CD4-positive, alpha-beta T cell (primary cell): ENCODE data around the gene SERTM1. TPM values are rescaled to one million over a fixed set of nuclear protein-coding genes. Genes with fewer than 3 reads are reported as not detected.

Experiments
- ATAC-seq: fragments of 200-7000 bp; cut with Tn5 transposase; one replicate; pipeline ENCODE4 v1.10.0; 2022; ENCODE audit warnings: mild to moderate bottlenecking; ENCODE audit not compliant: poor library complexity
- CTCF ChIA-PET: fragments of 350-600 bp; sonication (Branson Sonifier 250); formaldehyde crosslinking; loops from one replicate; lab custom pipeline; 2021; ENCODE audit warnings: antibody characterized with exemption, inconsistent platforms; lab: Charles Lee
- POLR2A ChIA-PET: fragments of 350-600 bp; sonication (Branson Sonifier 250); formaldehyde crosslinking; loops from one replicate; lab custom pipeline; 2021; ENCODE audit warnings: antibody characterized with exemption, inconsistent platforms; lab: Charles Lee
- DNase-seq, 14 experiments: peaks; one replicate each; pipeline ENCODE4 v3.0.0-alpha.2; 2013 to 2020; ENCODE audit warnings: mixed read lengths in 2 of 14
- H3K27ac ChIP-seq, 2 donors: one replicate each; pipeline versions ENCODE4 v1.5.1 to v1.7.0; 2013; ENCODE audit warnings: low read length in 2 of 2, low read depth in 1 of 2, mild to moderate bottlenecking in 1 of 2
- H3K27me3 ChIP-seq, 2 experiments: 1 replicate in 1 of 2; 2 replicates in 1 of 2; pipeline versions ENCODE4 v1.6.1 to v1.7.0; 2013; ENCODE audit warnings: low read length in 2 of 2, control low read depth in 1 of 2, mild to moderate bottlenecking in 1 of 2, moderate library complexity in 1 of 2; ENCODE audit not compliant: insufficient read depth in 2 of 2, control insufficient read depth in 1 of 2
- H3K36me3 ChIP-seq: one replicate; pipeline ENCODE4 v1.6.1; 2013; ENCODE audit warnings: low read length, control low read depth; ENCODE audit not compliant: insufficient read depth
- H3K4me1 ChIP-seq: one replicate; pipeline ENCODE4 v1.6.1; 2013; ENCODE audit warnings: low read length, control low read depth; ENCODE audit not compliant: insufficient read depth
- H3K4me3 ChIP-seq: one replicate; pipeline ENCODE4 v1.5.1; 2013; ENCODE audit warnings: mild to moderate bottlenecking, low read length, moderate library complexity
- H3K9me3 ChIP-seq, 2 experiments: 1 replicate in 1 of 2; 2 replicates in 1 of 2; pipeline versions ENCODE4 v1.6.1 to v1.7.0; 2013; ENCODE audit warnings: low read length in 2 of 2, mild to moderate bottlenecking in 2 of 2, control low read depth in 1 of 2, moderate library complexity in 1 of 2; ENCODE audit not compliant: control insufficient read depth in 1 of 2, insufficient read depth in 1 of 2
- H3K27ac Mint-ChIP-seq: one replicate; pipeline ENCODE4 v1.8.0; 2020; ENCODE audit warnings: mixed read lengths
- H3K27me3 Mint-ChIP-seq: one replicate; pipeline ENCODE4 v1.8.0; 2021; ENCODE audit warnings: mixed read lengths
- H3K36me3 Mint-ChIP-seq: one replicate; pipeline ENCODE4 v1.8.0; 2021; ENCODE audit warnings: low read depth, mixed read lengths
- H3K4me1 Mint-ChIP-seq: one replicate; pipeline ENCODE4 v1.8.0; 2021; ENCODE audit warnings: low read depth, mixed read lengths
- H3K4me3 Mint-ChIP-seq: one replicate; pipeline ENCODE4 v1.8.0; 2020; ENCODE audit warnings: mild to moderate bottlenecking, mixed read lengths
- H3K9me3 Mint-ChIP-seq: one replicate; pipeline ENCODE4 v1.8.0; 2020; ENCODE audit warnings: mixed read lengths
- intact Hi-C, 2 experiments: fragments of 100-400 bp; cut with DNase I in 1 of 2; cut with micrococcal nuclease in 1 of 2; formaldehyde crosslinking; loops; one replicate each; pipeline versions ENCODE4 v1.15.1 to v1.9.0; 2023 to 2025; cut with DNase I, micrococcal nuclease
- total RNA-seq, 174 experiments: library from RNA in 2 of 174; stranded (reverse) in 2 of 174; gene quantifications; one replicate each; pipeline ENCODE4 v1.2.3 and lab custom pipeline; 2021 to 2026
- TF ChIP-seq, protein P1 (sequence below): fragments of 200-600 bp; IDR thresholded peaks from one replicate; pipeline ENCODE4 v1.8.0; 2022; ENCODE audit warnings: antibody characterized with exemption, mild to moderate bottlenecking

Gene SERTM1
- total RNA-seq, 2 experiments from 2014 or later: not detected

DNA sequence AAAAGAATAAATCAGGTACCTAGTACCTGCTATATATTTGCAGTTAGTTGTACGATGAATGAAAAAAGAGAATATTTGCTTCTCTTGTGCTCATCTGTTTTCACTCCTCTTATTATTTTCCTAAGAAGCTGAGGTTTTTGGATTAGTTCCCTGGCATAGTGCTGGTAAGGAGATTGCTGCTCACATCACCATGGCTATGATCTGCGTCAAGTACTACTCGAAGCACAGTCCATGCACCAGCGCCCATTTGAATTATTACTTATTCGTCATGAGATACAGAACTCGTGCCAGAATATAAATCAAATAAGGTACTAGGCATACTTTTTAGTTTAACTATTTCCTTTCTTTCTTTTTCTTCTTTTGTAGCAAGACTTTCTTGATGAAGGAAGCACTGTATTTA, 7.1 kb downstream of the SERTM1 start:
- Histone ChIP-seq H3K9me3 (no peaks in the 10 kb centered on the region), H3K27me3 (no peaks in the 10 kb centered on the region), H3K4me1 (no peaks in the 10 kb centered on the region), H3K36me3 (no peaks in the 10 kb centered on the region), H3K4me3 (no peak overlapping the region), H3K27ac (no peak overlapping the region)
- Mint-ChIP-seq H3K4me1 (no peaks in the 10 kb centered on the region), H3K27me3 (peaks cover 52% of the 10 kb centered on the region), H3K4me3 (no peak overlapping the region), H3K36me3 (no peaks in the 10 kb centered on the region), H3K27ac (no peak overlapping the region), H3K9me3 (peaks cover 4% of the 10 kb centered on the region)
- ChIA-PET CTCF (no interaction called here), POLR2A (no interaction called here)
- intact Hi-C loops: no loop called here
- TF ChIP-seq, protein P1, sequence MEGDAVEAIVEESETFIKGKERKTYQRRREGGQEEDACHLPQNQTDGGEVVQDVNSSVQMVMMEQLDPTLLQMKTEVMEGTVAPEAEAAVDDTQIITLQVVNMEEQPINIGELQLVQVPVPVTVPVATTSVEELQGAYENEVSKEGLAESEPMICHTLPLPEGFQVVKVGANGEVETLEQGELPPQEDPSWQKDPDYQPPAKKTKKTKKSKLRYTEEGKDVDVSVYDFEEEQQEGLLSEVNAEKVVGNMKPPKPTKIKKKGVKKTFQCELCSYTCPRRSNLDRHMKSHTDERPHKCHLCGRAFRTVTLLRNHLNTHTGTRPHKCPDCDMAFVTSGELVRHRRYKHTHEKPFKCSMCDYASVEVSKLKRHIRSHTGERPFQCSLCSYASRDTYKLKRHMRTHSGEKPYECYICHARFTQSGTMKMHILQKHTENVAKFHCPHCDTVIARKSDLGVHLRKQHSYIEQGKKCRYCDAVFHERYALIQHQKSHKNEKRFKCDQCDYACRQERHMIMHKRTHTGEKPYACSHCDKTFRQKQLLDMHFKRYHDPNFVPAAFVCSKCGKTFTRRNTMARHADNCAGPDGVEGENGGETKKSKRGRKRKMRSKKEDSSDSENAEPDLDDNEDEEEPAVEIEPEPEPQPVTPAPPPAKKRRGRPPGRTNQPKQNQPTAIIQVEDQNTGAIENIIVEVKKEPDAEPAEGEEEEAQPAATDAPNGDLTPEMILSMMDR: no peak
- ATAC-seq: no peak
- DNase-seq: no peak

DNA sequence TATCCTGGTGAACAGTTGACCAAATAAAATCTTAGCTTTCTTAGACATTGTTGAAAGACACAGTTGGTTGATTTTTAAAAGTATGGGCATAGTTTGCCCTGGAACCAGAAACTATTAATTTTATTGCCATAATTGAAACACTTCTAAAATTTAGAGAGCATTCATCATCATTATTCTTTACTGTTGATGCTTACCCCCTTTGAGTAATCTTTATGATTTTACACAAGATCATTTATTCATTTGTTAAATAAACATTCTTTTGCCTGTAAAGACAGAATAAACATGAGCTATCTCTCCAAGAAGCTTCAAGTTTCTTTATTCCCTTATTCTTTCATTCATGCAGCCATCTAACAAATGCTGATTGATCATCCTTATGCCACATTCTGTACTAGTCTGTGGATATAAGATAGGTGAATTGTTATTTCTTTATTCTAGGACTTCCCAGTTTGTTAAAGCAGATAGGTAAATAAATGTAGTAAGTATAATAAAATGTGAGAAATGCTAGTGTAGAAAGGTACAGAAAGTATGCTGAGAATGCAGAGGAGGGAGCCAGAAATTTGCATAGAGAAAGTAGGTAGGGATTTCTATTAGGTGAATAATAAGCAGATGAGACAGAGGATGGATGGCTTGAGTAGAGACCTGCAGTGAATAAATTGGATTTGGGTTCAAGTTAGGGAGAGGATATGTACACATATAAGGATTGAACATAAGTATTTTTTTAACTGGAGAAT, 8.2 kb downstream of the SERTM1 start:
- no peak for ATAC-seq

DNA sequence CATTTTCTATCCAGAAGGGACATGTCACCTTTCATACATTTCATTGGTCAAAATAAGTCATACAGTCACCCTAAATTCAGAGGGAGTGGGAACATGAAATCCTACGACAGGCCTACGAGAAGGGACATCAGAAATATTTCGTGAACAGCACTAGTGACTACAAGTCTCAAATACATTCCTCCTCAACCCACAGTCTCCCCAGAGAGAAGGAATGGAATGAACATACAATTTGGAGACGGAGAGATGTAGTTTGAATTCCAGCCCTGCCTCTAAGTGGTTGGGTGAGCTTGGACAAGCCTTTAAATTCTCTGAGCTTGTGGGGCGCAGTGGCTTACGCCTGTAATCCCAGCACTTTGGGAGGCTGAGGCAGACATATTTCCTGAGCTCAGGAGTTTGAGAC, 9.9 kb downstream of the SERTM1 start:
- H3K27me3 ChIP-seq: no peaks in the 10 kb centered on the region
- ATAC-seq: no peak
- DNase-seq: no peak
- Mint-ChIP-seq H3K9me3 (peaks cover 4% of the 10 kb centered on the region), H3K27ac (no peak overlapping the region), H3K27me3 (peaks cover 47% of the 10 kb centered on the region), H3K4me1 (no peaks in the 10 kb centered on the region), H3K4me3 (no peak overlapping the region), H3K36me3 (no peaks in the 10 kb centered on the region)
- no peaks in the 10 kb centered on the region for H3K9me3 ChIP-seq
- ChIA-PET POLR2A (no interaction called here), CTCF (no interaction called here)
- intact Hi-C loops: no loop called here
- TF ChIP-seq, protein P1: no peak
- no peak overlapping the region for H3K4me3 ChIP-seq
- no peaks in the 10 kb centered on the region for H3K4me1 ChIP-seq
- no peak overlapping the region for H3K27ac ChIP-seq
- no peaks in the 10 kb centered on the region for H3K36me3 ChIP-seq

More for the DNA sequence above, 8.2 kb downstream of the SERTM1 start:
- H3K36me3 Mint-ChIP-seq: no peaks in the 10 kb centered on the region
- no peak overlapping the region for H3K4me3 ChIP-seq
- peaks cover 4% of the 10 kb centered on the region for H3K9me3 Mint-ChIP-seq
- no peak overlapping the region for H3K27ac Mint-ChIP-seq
- no peaks in the 10 kb centered on the region for H3K4me1 ChIP-seq
- no peak overlapping the region for H3K4me3 Mint-ChIP-seq
- TF ChIP-seq, protein P1: no peak
- intact Hi-C loops: no loop called here
- no peak overlapping the region for H3K27ac ChIP-seq
- no peaks in the 10 kb centered on the region for H3K27me3 ChIP-seq
- DNase-seq: no peak
- H3K36me3 ChIP-seq: no peaks in the 10 kb centered on the region
- H3K4me1 Mint-ChIP-seq: no peaks in the 10 kb centered on the region
- peaks cover 50% of the 10 kb centered on the region for H3K27me3 Mint-ChIP-seq
- CTCF ChIA-PET: no interaction called here
- no peaks in the 10 kb centered on the region for H3K9me3 ChIP-seq
- POLR2A ChIA-PET: no interaction called here
